NCI-H146 treated with DMSO at 0.1 percent for 48 hours (cell line): ENCODE measurements around the gene FAM184B.
A peak's percentile ranks its signal among the peaks of the same experiment; 100 is the strongest.

Experiments
- DNase-seq: peaks from one replicate; lab custom pipeline; 2025; ENCODE audit not compliant: unreplicated experiment; lab: John Stamatoyannopoulos, UW

Gene FAM184B

GRCh38 chr4:17646693-17647092, 134.7 kb downstream of the FAM184B start:
- DNase-seq, result no peak

GRCh38 chr4:17642398-17642783, 139.0 kb downstream of the FAM184B start:
- DNase-seq, result no peak

GRCh38 chr4:17639136-17639535, 142.3 kb downstream of the FAM184B start:
- DNase-seq, result no peak

GRCh38 chr4:17636696-17637622, 144.5 kb downstream of the FAM184B start:
- DNase-seq, result peak; percentile 15

DNA sequence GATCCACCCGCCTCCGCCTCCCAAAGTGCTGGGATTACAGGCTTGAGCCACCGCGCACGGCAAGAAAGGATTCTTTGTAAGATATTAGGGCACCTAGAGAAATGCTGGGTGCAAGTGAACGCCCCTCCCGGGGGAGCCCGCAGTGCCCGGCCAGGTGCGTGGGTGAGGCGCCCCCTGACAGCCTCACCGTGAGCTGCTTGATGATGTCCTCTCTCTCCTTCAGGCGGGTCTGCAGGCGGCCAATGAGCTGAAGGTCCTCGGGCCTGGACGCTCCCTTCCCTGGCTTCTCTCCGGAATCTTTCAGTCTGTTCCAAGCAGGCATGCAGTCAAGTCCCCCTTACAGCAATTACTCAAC, 145.1 kb downstream of the FAM184B start:
- DNase-seq, result no peak

DNA sequence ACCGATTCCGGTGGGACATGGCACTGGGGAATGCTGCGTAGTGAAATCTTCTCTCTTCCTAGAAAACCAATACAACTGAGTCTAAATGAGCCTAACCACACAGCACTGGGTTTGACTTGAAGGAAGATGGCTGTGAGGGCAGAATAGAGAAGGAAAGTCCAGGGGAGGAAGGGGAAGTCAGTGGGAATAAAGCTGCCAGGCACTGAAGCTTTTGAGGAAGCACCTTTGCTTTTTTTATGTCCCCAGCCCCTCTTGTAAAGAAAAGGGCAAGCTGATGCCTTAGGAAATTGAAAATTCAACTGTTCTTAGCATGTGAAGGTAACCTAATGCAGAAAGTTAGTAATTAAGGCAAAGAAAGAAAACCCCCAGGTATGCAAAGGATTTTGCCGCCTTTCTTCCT, 146.4 kb downstream of the FAM184B start:
- DNase-seq, result no peak

DNA sequence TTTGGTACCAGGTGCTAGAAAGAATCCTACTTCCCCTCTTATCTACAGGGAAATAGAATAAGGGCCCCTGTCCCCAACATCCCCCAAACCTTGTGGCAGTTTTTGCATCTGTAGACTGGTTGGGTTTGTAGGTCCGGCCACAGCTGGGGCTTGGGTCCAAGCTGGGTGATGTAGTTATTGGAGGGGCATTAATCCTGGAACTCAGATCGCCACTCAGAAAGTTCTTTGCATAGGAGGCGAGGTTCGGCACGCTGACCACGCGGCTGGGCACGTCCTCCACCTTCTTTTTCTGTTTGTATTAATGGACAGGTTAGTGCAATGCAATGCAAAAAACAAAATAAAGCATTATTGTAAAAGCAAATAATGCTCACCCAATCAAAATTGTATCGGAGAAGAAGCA, 147.8 kb downstream of the FAM184B start:
- no peak for DNase-seq

GRCh38 chr4:17630228-17630627, 151.2 kb downstream of the FAM184B start:
- DNase-seq, result no peak

DNA sequence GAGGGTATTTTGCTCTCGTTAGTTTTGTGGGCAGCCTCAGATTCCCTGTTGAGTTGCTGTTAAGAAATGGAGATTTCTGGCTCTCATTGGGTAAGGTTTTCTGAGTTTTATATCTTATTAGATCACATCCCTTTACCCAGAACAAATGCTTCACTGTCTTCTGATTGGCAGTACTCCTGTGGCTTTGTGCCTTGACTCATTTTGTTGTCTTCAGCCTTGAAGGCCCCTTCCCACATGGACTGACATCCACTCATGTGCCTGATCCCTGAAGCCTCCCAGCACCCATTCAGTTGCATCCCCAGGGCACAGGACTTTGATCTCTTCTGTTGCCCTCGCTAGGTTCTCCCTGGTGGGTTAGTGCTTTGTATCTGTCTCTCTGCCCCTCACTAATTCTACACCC, 156.6 kb downstream of the FAM184B start:
- no peak for DNase-seq

DNA sequence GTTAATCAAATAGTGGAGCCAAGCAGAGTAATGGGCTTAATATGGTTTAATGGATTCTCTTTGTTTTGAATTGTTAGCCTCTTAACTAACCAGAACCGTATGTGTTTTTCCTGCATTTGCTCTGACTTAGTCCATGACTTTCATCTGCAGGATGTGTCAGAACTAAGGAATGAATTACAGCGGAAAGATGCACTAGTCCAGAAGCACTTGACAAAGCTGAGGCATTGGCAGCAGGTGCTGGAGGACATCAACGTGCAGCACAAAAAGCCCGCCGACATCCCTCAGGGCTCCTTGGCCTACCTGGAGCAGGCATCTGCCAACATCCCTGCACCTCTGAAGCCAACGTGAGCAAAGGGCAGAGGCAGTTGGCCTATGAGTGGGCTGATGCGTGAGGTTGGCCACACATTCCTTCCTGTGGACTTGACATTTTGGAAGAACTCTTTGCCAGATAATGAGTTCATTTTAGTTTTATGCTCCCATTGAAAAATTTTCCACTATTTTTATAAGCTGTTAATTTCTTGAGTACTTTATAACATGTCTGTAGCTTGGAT, 157.9 kb downstream of the FAM184B start:
- DNase-seq, result no peak

- no peak for DNase-seq
Observed at GRCh38 chr4:17619416-17620105, 161.9 kb downstream of the FAM184B start.

- no peak for DNase-seq
Observed at GRCh38 chr4:17618926-17619325, 162.5 kb downstream of the FAM184B start.

DNA sequence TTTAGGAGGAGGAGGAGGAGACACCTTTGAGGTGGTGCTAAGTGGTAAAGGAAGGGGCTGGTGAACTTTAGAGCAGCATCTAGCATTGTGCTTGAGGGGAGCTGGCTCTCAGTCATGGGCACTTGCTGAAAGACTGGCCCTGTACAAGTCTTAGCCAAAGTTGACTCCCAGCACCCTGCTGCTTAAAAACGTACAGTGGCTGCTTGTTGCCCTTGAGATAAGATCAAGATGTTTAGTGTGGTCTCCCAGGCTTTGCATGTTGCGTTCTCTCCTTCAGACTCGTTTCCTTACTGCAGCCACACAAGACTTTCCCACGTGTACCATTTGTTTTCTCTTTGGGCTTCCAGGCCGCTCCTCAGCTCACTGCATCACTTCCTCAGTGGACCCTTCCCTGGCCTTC, 165.1 kb downstream of the FAM184B start:
- no peak for DNase-seq

DNA sequence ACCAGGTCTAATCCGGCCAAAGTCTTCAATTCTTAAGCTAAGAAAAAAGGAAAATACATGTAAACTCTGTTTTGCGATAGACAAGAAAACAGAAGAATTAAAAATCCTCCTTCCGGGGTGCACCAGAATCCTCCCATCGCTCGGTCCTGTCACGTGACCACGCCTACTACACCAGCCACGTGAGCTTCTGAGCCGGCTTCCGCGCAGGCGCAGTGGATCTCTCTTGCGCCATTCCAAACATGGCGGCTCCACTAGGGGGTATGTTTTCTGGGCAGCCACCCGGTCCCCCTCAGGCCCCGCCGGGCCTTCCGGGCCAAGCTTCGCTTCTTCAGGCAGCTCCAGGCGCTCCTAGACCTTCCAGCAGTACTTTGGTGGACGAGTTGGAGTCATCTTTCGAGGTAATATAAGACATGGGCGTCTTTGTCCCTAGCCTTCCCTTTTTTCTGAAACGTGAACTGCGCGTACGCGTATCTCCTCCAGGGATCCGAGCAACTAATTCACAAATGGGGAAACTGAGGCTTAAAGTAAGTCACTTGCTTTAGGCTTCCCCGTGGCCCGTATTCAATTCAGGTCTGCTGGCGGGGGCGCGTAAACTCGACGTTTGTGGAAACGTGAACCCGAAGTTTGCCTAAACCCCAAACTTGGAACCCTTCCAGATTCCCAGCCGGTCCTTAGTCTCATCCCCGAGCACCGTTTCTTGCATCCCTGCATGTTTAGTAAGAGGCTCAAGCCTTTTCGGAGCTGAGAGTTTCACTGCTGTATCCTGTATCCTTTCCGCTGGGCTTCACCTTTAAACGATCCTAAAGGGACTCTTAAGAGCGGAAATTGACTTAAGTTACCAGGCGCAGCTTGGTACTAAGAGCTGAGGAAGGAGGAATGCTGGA, 166.8 kb downstream of the FAM184B start, which contains the start of gene MED28:
TSS of gene MED28 (plus strand) at position 226 of the 884 bp plus-strand sequence. CDS start at position 240, 14 bp downstream.
- DNase-seq, result peak; percentile 84

DNA sequence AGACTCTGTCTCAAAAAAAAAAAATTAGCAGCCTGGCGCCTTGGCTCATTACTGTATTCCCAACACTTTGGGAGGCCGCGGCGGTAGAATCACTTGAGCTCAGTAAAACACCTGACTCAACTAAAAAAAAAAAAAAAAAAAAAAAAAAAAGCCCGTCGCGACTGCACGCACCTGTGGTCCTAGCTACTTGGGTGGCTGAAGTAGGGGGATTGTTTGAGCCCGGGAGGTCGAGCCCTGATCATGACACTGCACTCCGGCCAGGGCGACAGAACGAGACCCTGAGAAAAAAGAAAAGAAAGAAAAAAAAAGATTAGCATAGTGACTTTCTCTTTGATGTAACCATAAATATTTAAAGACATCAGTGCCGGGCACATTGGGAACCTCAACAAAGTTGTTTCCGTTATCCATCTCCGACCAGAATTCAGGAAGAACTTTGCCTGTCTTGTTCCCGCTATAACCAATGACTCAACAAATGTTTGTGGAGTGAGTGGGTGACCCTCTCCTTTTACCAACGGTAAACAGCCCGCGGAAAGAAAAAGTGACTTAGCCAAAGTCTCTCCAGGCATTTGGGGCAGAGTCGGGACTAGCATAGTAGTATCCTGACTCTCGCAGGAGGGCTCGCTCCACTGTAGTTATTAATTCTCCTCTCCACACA, 167.5 kb downstream of the FAM184B start:
- no peak for DNase-seq

DNA sequence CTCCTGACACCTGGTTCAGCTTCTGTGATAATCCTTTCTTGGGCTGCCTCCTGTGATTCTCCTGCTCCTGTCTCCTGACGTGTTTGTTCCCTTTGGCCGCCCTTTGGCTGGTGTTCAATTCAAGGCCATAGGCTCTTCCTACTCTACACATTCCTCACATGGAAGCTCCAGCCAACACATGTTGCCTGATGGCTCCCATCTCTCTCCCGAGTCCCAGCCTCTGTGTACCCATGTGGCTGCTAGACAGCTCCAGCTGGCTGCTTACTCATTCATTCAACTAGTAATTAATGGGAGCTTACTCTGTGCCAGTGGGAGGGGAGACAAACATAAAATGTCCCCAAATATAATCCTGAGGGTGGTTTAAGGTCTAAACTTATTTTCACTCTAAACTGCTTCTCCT, 176.2 kb downstream of the FAM184B start:
- no peak for DNase-seq

- DNase-seq, result no peak
Observed at GRCh38 chr4:17599826-17600225, 181.6 kb downstream of the FAM184B start.

- DNase-seq, result peak; percentile 8
Observed at GRCh38 chr4:17597517-17597916, 183.9 kb downstream of the FAM184B start.

DNA sequence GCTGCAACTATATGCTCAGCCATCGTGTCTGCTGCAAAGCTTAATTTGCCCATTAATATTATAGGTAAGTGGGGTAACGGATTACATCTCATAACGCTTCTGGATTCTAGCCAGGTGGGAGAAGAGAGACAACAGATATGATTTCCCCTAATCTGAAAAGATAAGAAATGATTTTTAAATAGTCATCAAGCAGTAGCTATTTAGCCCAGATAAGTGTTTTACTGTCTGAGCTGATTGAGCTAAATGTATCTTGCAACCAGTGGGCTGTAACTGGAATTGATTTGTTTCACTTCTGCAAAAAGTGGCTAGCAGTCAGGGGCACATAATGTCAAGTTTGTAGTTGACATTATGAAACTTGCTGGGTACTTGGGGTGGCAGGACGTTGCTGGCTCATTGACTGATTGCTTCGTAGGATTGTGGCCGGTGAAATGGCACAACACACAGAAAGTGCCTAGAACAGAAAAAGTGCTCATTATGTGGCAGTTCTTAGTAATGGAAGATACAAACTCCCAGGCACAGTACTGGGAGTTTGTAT, 185.9 kb downstream of the FAM184B start:
- no peak for DNase-seq

- DNase-seq, result no peak
Observed at GRCh38 chr4:17589355-17589754, 192.1 kb downstream of the FAM184B start.
